ENCODE measurements around the gene ECHDC3.

DNA sequence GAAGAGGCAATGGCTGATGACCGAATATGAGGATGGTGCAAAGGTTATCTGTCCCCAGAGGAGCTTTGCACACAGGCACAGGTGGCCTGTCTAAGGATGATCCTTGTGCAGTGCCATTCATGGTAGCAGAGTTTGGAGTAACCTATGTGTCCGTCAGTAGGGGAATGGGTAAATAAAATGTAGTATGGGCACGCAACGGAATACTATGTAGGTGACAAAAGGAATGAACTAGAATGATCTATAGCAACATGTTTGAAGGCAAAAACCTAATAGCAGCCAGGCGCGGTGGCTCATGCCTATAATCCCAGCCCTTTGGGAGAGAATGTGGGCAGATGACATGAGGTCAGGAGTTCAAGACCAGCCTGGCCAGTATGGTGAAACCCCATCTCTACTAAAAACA, 41.6 kb upstream of the ECHDC3 start:
- TF ChIP-seq POLR2AphosphoS5 (IDR thresholded peaks at IDR 0.05; ENCODE audit: borderline replicate concordance, low read depth, low read length): no peak
- TF ChIP-seq EZH2 (IDR thresholded peaks at IDR 0.05): no peak
